GM19468 (cell line): Measurements from ENCODE around the gene NDST1.
"Not testable (repeated sequence)": the region's sequence is repeated elsewhere in the genome, so short reads cannot be mapped to it uniquely, and the experiment has no call there.

Experiments used
- ATAC-seq: cut with Tn5 transposase; IDR thresholded peaks from one replicate; pipeline ENCODE4 v1.9.1; 2021; ENCODE audit warnings: mild to moderate bottlenecking, moderate library complexity, moderate number of reproducible peaks; ENCODE audit not compliant: unreplicated experiment; ENCODE audit errors: extremely low read depth

The NDST1 gene

DNA sequence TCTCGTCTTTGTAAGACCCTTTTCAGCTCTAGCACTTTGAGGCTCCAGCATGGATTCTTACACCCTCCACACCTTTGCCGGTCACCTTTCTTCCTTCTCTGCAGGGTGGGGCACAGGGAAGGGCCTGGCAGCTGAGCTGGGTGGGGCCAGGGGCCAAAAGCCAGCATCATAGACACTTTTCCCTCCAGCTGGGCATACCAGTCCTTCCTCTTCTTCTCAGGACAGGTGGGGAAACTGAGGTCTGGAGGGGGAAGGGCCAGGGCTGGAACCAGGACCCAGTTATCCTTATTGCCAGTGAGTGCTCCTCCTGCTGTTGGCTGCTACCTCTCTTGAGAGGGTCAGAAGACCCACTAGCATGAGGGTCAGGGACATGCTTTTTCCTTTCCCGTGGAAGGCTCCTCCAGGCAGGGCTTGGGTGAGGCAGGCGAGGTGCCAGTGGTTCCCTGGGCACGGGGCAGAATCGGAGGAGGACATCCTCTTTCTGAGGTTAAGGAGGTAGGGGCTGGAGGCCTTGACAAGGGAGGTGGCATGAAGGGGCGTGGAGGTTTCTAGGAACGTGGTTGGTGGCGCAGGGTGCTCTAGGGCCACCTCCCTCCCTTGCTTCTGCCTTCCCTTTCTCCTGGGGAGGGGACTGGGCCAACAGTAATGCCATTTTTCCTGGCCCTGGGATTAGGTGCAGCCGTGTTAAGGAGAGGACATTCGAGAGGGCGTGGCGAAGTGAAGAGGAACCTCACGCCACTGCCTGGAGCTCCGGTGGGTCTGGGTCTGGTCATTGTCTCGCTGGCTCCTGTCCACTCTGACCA, at the start of gene NDST1:
Gene NDST1, plus strand, starts transcription at position 658 of the 803 bp plus-strand sequence. CDS start 13,124 bp downstream, outside the sequence.
- ATAC-seq: no peak

DNA sequence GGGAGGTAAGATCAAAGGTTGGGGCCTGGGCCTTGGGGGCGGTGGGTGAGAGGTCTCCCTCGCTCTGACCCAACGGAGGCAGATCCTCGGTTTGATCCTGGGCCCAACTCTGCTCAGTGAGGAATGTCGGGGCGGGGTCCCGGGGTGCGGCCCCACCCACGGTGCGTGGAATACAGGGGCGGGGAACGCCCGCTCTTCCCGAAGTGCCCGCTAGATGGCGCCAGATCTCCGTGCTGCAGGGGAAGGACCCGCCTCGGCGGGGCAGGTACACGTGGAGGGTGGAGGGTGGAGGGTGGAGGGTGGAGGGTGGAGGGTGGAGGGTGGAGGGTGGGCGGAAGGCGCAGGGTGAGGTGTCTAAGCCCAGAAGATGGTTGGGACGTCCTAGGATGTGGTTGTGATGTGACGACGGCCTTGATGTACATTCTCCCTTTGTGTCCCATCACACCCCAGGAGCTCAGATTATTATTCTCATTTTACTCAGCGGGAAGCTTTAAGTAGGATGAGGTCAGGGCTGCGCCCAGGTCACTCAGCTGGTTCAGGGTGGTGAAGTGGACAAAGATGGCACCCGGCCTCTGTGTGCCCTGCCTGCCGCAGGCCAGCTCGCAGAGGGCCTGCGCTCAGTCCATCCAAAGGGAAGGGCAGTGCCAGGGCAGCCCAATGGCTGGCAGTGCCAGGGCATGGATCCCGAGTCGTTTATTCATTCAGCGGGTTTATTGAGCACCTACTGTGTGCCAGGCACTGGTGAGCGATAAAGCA, 49.0 kb upstream of the NDST1 start:
- peak; percentile 34 for ATAC-seq

DNA sequence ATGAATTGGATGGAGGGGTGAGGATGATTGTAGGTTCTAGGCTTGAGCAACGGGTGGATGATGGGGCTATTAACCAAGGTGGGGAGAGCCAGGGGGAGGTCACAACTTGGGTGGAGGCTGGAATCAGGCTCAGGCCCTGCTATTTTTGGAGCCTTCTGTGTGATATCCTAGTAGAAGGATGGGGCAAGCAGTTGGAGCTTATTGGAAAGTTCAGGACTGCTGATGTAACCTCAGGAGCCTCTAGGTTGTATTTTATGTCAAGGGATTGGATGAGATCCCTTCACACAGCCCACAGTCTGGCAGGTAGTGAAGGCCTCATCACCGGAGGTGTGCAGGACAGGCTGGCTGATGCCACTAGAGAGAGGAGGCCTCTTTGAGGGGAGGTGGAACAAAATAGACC, 47.1 kb upstream of the NDST1 start:
- no peak for ATAC-seq

DNA sequence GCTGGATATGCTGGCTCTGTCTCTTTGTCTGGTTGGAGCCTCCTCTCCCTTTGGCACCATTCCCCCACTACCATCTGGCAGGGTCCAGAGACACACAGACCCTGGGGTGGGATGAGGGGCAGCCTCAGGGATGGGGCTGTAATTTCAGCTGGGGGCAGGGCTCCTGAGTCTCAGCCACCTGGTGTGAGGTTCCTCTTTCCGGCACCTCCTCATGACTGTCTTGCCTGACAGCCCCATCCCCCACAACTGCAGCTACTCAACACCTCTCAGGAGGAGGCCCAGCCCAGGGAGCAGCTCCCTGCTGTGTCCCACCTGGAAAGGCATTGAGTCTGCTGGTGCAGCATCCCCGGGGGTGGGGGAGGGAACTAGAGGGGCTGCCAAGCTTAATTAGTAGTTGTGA, 46.7 kb upstream of the NDST1 start:
- ATAC-seq: peak; percentile 45

DNA sequence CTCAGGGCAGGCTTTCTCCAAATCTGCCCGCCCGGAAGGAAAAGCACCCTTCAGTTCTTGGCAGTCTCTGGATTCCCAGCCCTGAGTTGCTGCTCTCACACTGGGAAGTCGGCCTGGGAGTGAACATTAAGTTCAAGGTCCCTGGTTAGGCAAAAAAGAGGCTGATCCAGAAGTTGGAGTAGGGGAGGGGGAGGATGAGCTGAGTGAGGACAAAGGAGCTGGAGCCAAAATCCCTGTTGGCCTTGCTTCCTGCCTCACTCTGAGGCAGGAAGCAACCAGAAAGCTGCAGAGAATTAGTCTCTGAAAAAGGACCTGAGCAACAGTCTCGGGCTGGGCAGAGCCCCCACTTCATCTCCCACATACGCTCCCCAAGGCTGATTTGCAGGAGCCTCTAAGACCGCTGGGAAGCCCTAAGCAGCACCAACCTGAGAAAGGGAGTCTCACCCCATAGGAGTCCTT, 43.3 kb upstream of the NDST1 start:
- ATAC-seq: no peak

DNA sequence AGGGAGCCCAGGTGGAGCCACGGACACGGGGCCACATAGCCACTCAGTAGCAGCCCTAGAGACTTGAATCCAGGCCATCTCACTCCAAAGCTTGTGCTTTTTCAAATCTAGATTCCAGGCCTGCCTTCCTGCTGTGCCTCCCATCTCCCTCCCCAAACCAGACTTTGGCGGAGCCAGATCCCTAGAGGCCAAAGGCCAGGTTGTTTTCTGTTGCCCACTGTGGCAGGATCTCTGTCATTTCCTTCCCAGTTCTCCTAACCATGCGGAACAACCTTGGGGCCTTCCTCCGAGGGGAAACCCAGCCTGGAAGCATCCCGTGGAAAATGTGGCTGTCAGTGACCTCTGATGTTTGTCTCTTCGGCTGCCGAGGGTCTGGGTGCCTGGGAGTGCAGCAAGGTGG, 42.0 kb upstream of the NDST1 start:
- no peak for ATAC-seq

DNA sequence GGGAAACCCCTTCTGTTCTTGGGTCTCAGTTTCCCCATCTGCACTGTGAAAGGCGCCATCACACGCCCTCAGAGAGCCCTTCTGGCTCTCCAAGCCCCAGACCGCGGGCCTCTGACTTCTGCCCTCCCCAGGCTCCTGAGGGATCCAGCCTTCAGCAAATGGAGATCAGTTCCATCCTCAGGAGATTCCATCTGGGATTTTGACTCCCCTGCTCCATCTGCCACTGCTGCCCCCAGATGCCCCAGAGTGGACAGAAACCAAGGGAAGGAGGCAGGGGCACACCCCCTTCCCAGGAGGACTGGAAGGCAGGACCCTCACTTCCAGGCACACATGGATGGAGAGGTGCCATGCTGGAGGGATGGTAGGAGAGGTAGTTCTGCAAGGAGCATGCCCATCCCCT, 39.7 kb upstream of the NDST1 start:
- ATAC-seq: no peak

DNA sequence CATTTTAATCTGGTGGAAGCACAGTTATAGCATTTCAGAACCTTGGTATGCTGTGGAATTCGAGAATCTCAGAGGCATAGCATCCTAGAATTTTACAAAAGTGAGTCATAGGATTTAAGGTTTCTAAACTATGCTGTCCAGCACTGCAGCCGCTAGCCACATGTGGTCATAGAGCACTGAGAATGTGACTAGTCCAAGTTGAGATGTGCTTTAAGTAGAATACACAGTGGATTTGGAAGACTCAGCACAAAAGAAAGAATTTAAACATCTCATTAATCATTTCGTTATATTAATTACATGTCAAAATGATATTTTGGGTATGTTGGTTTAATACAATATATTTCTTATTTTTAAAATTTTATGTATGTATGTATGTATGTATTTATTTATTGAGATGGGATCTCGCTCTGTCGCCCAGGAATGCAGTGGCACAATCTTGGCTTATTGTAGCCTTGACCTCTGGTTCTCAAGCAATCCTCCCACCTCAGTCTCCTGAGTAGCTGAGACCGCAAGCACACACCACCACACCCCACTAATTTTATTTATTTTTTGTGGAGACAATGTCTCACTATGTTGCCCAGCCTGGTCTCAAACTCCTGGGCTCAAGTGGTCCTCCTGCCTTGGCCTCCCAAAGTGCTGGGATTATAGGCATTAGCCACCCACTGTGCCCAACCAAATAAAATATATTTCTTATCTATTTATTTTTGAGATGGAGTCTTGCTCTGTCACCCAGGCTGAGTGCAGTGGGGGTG, 38.0 kb upstream of the NDST1 start:
- no peak for ATAC-seq

DNA sequence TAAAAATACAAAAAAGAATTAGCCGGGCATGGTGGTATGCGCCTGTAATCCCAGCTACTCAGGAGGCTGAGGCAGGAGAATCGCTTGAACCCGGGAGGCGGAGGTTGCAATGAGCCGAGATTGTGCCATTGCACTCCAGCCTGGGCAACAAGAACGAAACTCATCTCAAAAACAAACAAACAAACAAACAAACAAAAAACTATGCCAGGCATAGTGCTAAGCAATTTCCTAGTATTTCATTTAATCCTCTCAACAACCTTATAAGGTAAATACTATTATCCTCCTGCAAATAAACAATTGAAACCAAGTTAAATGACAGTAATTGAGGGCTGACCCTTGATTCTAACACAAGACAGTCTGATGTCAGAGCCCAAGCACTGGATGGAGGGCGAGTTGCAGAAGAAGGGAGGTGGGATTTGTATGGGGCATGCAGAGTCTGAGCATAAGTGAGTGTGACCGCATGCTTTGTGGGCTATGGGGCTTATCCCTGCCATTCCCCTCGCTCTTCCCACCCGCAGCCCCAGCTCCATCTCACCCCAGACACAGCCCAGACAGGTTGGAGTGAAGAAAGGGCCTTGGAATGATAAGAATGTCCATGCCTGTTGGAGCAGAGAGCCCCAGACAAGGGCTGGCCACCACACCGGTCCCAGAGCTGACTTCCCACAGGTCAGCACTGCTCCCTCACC, 34.1 kb upstream of the NDST1 start:
- no peak for ATAC-seq

DNA sequence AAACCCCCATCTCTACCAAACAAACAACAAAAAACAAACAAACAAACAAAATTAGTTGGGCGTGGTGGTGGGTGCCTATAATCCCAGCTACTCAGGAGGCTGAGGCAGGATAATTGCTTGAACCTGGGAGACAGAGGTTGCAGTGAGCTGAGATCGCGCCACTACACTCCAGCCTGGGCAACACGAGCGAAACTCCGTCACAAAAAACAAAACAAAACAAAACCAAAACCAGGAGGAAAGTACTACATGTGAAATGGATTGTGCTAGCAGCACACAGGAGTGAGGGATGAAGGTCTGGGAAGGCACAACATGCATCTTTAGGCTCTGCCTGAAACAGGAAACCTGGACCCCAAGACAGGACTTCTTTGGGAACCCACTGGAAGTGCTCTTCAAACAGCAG, 31.4 kb upstream of the NDST1 start:
- ATAC-seq: not testable (repeated sequence)

DNA sequence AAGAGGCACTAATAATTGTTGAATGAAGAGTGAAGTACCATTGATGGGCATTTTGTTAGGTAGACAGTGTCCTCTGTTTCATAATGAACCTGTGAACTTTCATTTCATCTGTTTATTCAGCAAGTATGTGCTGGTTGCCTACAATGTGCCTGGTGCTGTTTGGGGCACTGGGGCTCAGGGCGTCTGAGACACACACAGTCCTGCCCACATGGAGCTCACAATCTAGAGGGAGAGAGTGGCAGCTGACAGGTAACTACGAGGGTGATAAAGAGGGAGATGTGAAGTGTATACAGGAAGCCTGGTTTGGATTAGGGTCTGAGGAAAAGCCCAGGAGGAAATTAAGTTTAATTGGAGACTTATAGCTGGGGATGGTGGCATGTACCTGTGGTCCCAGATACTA, 28.5 kb upstream of the NDST1 start:
- ATAC-seq: no peak

DNA sequence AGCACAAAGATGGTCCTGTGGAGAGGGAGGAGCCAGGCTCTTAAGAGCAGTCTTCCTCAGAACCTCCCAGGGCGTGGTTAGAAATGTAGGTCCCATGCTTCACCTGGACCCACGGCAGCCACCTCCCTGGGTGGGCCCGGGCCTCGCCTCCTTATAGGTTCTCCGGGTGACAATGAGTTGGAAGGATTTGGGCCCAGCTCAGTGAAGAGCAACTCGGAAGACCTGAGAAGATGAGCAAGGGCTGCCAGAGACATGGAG, 26.3 kb upstream of the NDST1 start:
- ATAC-seq: no peak

DNA sequence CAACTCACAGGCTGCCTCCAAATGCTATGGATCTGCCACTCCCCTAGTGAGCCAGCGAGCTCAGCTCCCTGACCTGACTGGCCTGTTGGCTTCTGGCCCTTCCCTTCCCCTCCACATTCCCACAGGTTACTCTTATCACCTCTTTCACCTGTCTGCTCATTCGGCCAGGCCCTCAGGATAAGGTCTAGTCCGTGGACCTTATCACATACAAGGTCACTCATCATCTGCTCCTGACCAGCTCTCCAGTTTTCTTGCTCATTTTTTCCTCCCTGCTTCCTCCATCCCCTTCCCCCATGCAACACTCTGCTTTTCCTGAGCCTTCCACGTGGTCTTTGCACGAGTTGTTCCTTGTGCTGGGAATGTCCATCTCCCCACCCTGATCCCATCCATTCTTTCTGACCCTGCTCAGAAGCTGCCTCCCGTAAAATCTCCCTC, 25.9 kb upstream of the NDST1 start:
- no peak for ATAC-seq

DNA sequence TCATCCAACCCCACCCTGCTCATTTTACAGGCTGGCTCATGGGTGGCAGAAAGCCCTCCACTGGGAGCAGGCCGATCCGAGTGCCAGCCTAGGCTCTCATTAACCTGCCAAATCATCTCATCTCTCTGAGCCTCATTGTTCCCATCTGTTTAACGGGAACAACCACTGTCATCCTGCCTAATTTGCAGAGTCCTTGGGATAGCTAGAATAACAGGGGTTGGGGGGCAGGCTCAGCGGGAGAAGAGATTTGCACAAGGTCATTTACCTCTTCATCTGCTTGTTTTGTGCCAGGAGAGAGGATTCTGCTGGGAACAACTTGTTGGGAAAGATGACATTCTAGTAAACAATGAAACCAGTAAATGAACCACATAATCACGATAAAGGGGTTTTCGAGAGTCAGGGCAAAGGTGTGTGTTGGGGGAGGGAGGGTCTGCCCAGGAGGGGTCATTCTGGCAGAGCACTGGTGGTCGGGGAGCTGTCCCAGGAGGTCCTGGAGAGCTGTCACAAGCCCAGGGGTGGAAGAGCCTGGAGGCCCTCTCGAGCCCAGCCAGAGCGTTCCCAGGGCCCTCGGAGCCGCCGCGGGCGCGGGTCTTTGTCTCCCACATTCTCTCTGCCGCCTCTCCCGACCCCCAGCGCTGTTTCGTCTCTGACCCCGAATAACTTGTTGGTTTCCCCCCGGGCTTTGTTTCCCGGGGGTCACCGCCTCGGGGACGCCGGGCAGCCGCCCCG, 22.8 kb upstream of the NDST1 start:
- ATAC-seq: no peak

DNA sequence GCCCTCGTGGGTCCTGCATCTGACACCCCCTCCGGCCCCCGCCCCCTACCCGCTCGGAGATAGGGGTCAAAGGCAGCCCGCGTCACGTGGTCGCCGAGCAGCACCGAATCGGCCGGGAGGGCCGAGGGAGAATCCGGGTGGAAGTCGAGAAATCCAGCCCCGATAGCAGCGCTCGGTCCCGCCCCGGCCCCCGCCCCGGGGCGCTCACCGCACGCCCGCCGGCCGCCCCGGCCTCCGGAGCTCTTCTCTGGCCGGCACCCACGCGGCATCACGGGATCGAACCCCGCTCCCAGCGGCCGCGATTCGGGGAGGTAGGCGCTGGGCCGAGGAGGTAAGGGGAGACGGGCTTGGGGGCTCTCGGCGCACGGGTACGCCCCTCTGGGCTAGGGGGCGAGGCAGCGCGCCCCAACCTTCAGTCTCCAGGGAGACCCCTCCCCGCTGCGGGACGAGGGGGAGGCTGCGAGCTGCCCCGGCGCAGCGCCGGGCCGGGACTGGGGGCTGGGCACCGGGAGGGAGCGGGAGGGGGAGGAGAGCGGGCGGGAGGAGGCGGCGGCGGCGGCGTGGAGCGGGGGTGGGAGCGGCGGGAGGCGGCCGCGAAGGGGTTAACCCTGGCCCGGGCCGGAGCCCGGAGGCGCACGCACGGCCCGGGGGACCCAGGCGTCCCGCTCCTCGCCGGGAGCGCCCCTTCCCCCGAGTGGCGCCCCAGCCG, 22.1 kb upstream of the NDST1 start:
- no peak for ATAC-seq

DNA sequence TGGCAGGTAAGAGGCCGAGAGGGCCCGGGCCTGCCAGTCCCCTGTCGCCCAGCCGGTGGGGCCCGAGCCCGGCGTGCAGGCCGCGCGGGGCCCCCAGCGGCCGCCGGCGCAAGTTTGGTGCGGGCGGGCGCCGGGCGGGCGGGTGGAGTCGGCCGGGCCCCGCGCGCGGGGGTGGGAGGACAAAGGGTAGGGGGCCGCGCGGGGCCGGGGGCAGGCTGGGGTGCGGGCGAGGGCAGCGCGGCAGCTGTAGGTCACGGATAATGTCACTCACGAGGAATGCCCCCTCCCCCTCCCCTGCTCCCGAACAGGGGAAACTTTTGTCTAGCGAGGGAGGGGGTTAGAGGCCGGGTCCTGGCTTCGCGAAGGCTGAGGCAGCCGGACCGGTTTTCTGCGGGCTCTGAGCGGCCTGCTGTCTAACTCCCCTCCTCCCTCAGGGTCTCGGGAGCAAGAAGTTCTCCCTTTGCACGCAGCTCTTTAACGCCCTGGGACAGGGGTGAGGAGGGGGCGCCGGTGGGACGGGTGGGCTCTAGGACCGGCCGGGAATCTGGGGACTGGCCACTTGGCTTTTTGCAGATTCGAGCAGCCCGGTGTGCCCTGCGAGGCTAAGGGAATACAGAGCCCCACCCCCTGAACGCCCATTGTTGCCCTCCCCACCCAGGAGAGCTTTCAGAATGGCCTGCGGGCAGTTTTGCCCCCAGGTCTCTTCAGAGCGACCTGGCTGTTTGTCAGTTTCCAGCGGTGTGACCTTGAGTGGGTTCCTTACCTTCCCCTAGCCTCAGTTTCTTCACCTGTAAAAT, 21.3 kb upstream of the NDST1 start:
- no peak for ATAC-seq

DNA sequence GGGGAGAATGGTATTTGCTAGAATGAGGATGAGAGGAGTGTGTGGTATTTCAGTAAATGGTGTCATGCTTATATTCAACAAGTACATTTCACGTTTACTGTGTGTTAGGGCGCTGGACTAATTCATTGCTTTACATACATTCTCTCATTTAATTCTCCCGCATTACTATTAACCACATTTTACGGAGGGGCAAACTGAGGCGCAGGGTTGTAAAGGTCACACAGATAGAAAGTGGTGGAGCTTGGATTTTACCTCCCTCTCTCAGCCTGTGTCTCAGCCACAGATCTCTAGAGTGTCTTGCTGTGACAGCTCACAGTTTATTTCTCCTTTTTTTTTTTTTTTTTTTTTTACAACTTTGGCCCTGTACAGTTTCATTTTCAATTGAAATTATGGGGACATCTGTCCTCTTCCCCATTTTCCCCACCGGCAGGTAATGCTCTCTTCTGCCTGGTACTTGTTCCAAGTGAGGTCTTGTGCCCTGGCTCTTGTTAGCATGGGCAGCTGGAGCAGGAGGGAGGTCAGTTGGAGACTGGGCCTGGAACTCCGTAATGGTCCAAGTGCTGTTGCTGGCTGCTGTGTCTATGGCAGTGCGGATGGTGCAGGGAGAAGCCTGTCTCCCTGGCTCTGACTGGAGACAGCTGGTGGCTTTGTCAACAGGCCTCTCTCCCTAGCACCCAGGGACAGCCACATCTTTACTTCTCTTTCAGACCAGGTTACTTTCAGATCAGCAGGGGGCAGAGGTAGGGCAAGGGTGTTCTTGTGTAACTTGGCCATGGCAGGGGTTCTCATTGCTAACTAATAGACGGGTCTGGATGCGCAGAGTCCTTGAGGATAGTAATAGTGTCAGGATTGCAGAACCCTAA, 20.5 kb upstream of the NDST1 start:
- ATAC-seq: no peak
